CD1c-positive myeloid dendritic cell (primary cell): ENCODE results near the gene OR6N1.

Experiments
- DNase-seq: peaks from one replicate; pipeline ENCODE4 v3.0.0-alpha.2; 2016; ENCODE audit errors: extremely low spot score

The OR6N1 gene

GRCh38 chr1:158752155-158752712, 19.8 kb downstream of the OR6N1 start:
- DNase-seq: no peak

GRCh38 chr1:158735848-158736247, 36.1 kb downstream of the OR6N1 start:
- DNase-seq: no peak

DNA sequence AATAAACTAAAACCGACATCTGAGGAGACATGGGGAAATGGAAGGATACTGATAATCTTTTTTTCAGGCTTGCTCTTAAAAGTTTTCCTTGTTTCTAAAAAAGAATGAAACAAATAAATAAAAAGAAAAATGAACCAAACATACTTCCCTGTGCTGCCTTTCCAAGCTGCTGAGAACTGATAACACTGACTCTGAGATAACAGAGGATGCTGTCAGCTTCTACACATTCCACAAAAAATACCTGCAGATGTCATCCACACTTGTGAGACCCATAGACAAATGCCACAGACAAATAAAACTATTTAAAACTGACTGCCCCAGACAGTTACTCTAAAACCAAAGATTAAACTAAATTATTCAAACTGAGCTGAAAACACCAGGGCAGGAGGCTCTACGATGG, 39.5 kb downstream of the OR6N1 start:
- no peak for DNase-seq

DNA sequence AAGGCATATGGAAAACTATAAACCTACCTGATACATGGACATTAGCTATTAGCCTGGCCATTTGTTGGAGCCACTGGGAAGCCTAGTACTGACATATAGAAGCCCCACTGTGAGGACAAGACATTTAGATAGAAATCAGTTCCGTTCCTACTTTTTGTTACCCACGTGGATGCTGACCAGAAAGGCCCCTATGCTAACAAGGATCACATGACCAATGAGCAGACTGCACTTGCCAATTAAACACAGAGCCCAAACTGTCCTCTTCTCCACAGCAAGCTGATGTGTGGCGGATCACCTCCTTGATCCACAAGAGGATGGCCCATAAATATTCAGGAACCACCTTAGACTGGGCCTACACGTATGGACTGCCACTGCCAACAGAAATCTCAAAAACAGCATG, 40.3 kb downstream of the OR6N1 start:
- no peak for DNase-seq

- DNase-seq: no peak
These were observed 41.5 kb downstream of the OR6N1 start for GRCh38 chr1:158730453-158730852.

GRCh38 chr1:158728510-158729225, 43.3 kb downstream of the OR6N1 start:
- DNase-seq: no peak

DNA sequence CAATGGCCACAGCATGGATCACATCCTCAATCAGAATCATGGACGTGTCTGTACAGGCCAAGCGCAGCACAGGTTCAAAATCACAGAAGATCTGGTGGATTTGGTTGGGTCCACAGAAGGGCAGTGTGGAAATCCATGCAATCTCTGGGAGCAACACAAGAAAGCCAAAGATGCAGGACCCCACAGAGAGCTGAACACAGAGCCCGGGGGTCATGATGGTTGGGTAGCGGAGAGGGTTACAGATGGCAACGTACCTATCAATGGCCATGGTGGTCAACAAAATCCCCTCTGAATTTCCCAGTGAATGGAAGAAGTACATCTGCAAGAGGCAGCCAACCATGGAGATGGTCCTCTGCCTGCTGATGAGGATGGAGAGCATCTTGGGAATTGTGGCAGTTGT, 47.6 kb downstream of the OR6N1 start:
- no peak for DNase-seq

- DNase-seq: no peak
These were observed 51.4 kb downstream of the OR6N1 start, which contains the start of gene OR6K3 for GRCh38 chr1:158720620-158721019. TSS of gene OR6K3 (minus strand) at chr1:158720720. CDS start at chr1:158718115, 2,605 bp downstream.

- DNase-seq: no peak
These were observed 52.3 kb downstream of the OR6N1 start for GRCh38 chr1:158719664-158720063.

- no peak for DNase-seq
These were observed 54.7 kb downstream of the OR6N1 start for GRCh38 chr1:158717344-158717743.

DNA sequence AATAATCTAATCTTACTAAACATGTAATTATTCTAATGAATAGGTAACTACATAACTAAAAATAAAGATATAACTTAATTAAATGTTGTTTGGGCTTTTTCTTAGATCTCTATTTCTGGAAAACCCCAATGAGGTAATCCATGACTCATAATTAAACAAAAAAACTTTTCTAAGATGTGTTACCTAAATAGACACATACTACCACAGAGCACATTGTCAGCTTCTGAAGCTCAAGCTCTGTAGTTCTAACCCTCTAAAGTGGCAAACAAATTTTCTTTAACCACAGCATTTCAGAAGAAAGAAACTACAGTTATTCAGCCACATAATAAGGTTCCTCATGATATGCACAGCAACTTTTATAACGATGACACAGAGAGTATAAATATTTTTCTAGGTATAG, 55.7 kb downstream of the OR6N1 start:
- peak; percentile 3 for DNase-seq

- DNase-seq: no peak
These were observed 57.2 kb downstream of the OR6N1 start for GRCh38 chr1:158714754-158715153.
